ENCODE data around the gene NR2F1-AS1.

NR2F1-AS1 gene

DNA sequence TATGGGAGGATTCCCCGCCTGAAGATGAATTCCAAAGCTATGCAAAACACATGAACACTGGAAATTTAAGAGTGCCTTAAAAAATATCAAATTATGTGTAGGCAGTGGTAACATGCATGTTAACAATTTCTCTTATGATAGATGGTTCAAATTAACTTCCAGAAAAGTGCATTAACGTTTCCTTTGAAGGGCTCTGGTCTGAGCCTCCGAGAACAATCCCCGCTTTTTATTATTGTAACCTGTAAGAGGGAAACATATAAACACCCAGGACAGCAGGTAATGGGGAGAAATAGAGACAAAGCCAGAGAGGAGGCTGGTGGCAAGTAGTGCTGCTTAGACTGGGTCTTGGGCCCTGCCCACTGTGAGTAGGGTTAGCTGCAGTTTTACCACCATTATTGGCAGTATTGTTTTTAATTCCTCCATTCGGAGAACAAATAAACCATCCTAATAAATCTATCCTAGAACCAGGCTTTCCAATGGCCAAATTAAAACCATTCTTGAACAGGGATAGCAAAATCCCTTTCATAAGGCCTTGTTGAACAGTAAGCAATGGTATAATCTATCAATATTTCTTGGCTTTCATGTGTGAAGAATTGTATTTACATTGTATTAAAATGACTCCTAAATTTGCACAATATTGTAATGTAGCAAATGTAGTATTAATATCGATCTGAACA is 8.3 kb upstream of the NR2F1-AS1 start:
- no peak for DNase-seq

- no peak for DNase-seq
Measured at GRCh38 chr5:93588352-93589151, 7.5 kb upstream of the NR2F1-AS1 start.

- no peak for DNase-seq
Measured at GRCh38 chr5:93587597-93588351, 6.8 kb upstream of the NR2F1-AS1 start.

GRCh38 chr5:93586736-93587596 is 5.9 kb upstream of the NR2F1-AS1 start:
- no peak for DNase-seq

- no peak for DNase-seq
Measured at GRCh38 chr5:93585767-93586385, 4.9 kb upstream of the NR2F1-AS1 start.

- DNase-seq = no peak
Measured at GRCh38 chr5:93585041-93585766, 4.2 kb upstream of the NR2F1-AS1 start.

DNA sequence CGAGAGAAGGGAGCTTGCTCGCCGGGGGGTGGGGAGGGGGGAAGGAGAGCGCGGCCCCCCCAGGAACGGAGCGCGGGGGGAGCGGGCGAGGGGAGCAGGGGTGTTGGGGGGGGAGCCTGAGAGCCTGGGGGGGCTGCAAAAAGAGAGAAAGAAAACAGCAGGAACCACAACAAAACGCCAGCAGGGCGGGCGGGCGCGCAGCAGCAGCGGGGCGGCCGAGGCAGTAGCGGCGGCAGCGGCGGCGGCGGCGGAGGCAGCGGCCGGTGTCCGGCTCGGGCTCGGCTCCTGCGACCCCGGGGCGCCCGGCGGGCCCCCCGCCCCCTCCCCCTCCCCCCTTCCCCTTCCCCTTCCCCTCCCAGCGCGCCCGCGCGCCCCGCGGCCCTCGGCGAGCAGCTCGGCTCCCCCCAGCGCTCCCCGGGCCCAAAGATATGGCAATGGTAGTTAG is 3.6 kb upstream of the NR2F1-AS1 start:
- no peak for DNase-seq

GRCh38 chr5:93583768-93584595 is 3.0 kb upstream of the NR2F1-AS1 start:
- DNase-seq = no peak

DNA sequence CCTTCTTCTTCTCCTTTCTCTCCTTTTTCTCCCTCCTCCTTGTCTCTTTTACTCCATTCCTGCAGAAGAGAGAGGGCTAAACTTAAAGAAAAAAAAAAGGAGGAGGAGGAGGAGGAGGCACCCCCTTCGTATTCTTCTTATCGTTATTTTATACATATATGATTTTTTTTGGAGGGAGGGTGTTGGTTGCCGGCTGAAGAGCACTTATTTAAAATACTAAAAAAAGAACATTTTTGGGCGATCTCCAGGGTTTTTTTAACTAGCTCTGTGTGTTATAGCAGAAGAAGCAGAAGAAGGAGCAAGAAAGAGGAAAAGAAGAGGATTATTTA is 2.4 kb upstream of the NR2F1-AS1 start:
- no peak for DNase-seq

DNA sequence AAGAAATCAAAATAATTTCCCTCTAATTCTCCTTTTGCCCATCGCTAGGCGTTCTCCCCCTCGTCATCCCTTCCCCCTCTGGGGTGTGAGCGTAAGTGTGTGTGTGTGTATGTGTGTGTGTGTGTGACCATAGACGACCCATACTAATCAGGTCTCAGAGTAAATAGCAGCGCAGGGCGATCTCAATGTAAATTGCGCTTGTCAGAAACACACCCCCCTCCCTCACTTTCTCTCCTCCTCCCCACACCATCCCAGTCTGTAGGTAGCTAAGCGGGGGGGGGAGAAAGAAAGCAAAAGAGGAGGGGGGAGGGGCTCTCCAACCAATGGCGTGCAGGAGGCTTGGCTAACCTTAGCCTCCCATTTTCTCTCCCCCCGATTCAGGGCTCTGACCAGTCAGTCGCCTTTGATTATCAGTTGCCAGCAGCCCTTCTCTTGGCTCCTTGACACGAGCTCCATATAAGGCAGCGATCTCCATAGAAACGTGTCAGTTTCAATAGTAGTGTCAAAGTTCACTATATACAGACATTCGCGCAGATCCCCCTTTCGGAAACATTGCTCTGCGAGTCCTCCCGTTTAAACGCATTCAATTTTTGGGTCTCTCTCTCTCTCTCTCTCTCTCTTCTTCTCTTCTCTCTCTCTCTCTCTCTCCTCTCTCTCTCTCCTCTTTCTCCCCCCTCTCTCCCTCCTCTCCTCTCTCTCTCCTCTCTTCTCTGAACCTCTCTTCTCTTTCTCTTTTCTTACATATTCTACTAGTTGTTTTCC is 1.8 kb upstream of the NR2F1-AS1 start, which contains the start of gene NR2F1:
Gene NR2F1, plus strand, starts transcription at position 546 of the 762 bp plus-strand sequence. CDS start 1,802 bp downstream, outside the sequence.
- no peak for DNase-seq

GRCh38 chr5:93582167-93582462 is 1.1 kb upstream of the NR2F1-AS1 start:
- no peak for DNase-seq

DNA sequence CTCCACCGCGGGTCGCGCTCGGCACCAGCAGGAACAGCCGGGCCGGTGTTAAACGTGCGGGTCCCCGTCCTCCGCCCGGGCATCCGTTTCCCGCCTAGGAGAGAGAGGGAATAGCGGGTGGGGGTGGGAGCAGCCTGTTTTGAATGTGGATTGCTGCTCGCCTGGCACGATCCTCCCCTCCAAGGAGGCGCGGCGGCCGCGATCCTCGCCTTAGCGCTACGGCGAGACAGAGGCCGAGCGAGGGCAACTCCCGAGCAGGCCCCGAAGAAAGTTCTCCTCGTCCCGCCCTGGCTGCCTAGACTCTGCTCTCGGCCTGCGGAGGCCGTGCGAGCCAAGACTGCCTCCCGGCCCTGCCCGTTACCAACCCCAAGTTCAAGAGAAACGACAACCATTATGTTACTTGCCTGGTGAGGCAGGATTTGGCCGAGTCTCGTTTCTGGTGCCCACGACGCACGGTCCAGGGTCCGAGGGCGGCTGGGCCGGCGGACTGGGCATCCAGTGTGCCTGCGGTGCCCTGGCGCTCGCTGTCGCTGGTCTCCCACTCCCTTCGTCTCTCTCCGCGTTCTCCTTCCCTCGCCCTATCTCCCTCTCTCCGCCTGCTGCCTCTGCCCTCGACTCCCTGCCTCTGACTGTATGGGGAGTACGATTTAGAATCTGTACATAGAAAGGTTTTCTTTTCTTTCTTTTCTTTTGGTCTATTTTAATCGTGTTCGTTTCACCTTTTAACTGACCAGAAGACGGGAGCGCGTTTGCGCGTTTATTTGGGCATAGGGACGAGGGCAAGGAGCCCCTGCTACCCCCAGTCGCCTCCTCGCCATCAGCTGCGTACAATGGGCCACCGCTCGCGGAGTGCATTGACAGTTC is 724 bp downstream of the NR2F1-AS1 start:
- DNase-seq = no peak

DNA sequence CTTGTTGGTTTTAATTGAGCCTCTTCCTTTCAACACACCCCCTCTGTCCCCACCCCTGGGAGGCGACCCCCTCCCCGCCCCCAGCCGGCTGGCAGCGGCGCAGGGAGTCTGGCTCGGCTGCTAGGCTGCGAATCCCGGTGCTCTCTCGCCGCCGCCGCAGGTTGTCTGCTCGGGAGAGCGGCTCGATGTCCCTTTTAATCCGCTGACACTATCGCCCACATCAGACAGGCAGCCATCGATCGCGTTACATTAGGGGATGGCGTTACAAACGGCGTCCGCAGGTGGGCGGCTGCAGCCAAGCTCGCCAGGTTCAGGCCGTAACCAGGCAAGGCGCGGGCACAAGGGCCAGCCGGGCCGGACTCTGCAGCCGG is 1.3 kb downstream of the NR2F1-AS1 start:
- DNase-seq = no peak

- DNase-seq = no peak
Measured at GRCh38 chr5:93578813-93579691, 2.0 kb downstream of the NR2F1-AS1 start.

DNA sequence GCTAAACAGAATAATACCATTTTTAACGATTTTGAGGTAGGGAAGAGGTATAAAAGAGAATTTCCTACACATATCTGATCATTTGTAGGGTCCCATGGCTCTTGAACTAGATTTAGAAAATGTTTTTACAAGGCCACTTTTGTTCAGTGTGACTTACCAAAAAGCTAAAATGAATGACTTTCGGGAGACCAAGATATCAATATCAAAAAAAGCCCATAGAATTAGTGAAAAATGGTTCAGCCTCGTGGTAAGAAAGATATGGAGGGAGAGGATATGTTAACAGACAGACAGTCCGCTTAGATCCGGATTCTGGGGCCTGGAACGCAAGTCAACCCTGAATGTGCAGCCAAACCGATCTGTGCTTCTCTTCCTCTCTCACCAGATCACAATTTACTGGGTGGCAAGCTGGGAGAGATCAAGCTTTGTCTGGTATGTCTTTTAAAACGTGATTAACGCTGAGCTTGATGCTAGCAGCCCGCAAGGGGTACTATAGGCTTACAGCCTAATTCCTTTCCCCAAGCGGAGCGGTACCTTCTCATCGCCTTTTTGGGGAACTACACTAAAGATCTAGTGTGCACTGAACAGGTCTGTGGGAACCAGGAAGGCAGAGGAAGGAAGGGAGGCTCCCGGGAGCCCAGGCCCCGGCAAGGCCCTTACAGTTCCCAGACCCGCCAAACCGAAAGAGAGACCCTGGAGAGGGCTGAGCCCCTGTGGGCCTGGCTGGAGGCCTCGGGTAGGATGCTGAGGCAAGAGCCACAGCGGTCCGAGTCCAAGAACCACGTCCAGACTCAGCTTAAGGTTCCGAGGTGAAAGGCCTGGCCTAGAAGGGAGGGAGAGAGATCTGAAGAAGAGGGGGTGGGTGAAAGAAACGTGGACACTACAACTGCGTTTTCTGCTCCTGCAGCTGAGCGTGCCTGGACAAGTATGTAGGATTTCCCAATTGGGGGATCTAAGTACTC is 2.9 kb downstream of the NR2F1-AS1 start:
- no peak for DNase-seq

DNA sequence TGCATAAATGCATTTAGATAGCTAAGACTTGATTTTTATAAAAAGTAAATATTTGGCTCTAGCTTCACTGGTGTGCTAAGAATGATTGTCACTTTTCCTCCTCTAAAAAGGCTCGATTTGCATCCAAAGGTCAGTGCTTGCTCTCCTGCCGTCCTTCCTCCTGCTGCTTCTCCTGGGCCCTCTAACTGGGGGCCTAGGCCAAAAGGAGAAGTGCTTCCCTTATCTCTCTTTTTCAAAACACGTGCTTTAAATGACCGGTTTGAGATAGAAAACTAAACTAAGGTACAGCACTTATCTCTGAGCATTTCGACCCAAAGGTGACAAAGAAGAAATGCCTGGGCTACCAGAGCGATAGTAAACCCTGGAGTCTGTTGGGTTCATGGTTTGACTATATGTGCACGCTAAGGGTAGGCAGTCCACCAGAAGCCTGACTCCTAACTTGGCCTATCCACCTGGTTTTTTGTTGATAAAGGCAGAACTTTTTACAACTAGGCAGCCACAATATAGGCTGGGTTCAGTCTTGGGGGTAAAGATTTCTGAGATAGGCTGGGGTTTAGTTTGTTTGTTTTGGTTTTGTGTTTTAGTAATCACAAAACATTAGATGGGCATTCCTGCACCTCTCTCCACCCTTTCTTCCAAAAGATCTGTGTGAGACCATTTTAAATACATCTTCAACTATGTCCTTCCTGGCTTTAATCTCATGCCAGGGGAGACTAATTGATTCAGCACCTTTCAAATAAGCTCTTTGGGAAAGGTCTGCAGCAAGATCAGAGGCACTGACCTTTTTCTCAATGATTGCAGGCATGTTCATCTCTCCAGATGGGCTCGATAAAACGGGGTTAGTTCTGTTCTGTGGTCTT is 3.8 kb downstream of the NR2F1-AS1 start:
- DNase-seq = no peak

All from activated naive CD4-positive, alpha-beta T cell treated with anti-CD3 and anti-CD28 coated beads, Interleukin-2, amount 50 U/mL, for 16 hours (primary cell).